Breast epithelium (tissue), 4 donors: ENCODE results near the gene IL12RB1. TPM values are rescaled to one million over a fixed set of nuclear protein-coding genes. Genes with fewer than 3 reads are reported as not detected.

Source experiments
- DNase-seq, 2 donors: peaks; one replicate each; pipeline ENCODE4 v3.0.0-alpha.2; 2019; ENCODE audit warnings: low spot score in 2 of 2
- H3K27ac ChIP-seq, 2 donors: fragments of 200-600 bp; sonication (generic) in 1 of 2; one replicate each; pipeline ENCODE4 v1.5.1; 2016 to 2019; ENCODE audit warnings: mild to moderate bottlenecking in 1 of 2
- H3K27me3 ChIP-seq, 2 donors: fragments of 200-600 bp; sonication (generic) in 1 of 2; one replicate each; pipeline versions ENCODE4 v1.5.1 to v1.6.0; 2017 to 2019; ENCODE audit warnings: control low read depth in 1 of 2, mild to moderate bottlenecking in 1 of 2
- H3K36me3 ChIP-seq: fragments of 200-600 bp; one replicate; pipeline ENCODE4 v1.5.1; 2019
- H3K4me1 ChIP-seq, 2 donors: fragments of 200-600 bp; sonication (generic); one replicate each; pipeline ENCODE4 v1.5.1; 2016 to 2019; ENCODE audit warnings: control low read depth in 1 of 2
- H3K4me3 ChIP-seq, 3 donors: fragments of 200-600 bp; sonication (generic); 1 replicate in 2 of 3; 2 replicates in 1 of 3; pipeline ENCODE4 v1.5.1; 2016 to 2019; ENCODE audit warnings: mild to moderate bottlenecking in 3 of 3, moderate library complexity in 2 of 3
- H3K9me3 ChIP-seq, 2 donors: fragments of 200-600 bp; sonication (generic) in 1 of 2; one replicate each; pipeline ENCODE4 v1.5.1; 2016 to 2019; ENCODE audit warnings: control low read depth in 1 of 2
- POLR2A ChIP-seq: fragments of 450-650 bp; IDR thresholded peaks from one replicate; pipeline ENCODE4 v1.6.1; 2016; ENCODE audit warnings: antibody characterized with exemption, mild to moderate bottlenecking, moderate library complexity
- POLR2AphosphoS5 ChIP-seq, 3 donors: sonication (generic); formaldehyde crosslinking; IDR thresholded peaks; one replicate each; pipeline ENCODE4 v1.6.1; 2017; ENCODE audit warnings: antibody characterized with exemption in 3 of 3
- intact Hi-C: fragments of 100-400 bp; cut with DNase I; formaldehyde crosslinking; loops from one replicate; pipeline ENCODE4 v1.15.1; 2023; ENCODE audit warnings: low total_unique reads
- total RNA-seq, 3 donors: library from RNA; depleted of rRNA; stranded (reverse); fragments of >200 nt; gene quantifications; one replicate each; pipeline ENCODE4 v1.1.0, GENCODE V29; 2016
- TF ChIP-seq, protein P1 (sequence below), 3 donors: fragments of 450-650 bp; IDR thresholded peaks; one replicate each; pipeline ENCODE4 v1.5.1; 2016 to 2017; ENCODE audit warnings: antibody characterized with exemption in 3 of 3, mild to moderate bottlenecking in 3 of 3, moderate library complexity in 3 of 3

The IL12RB1 gene
- total RNA-seq, 3 donors from 2014 or later: 0.98 to 2.1 (median 1.6) TPM

DNA sequence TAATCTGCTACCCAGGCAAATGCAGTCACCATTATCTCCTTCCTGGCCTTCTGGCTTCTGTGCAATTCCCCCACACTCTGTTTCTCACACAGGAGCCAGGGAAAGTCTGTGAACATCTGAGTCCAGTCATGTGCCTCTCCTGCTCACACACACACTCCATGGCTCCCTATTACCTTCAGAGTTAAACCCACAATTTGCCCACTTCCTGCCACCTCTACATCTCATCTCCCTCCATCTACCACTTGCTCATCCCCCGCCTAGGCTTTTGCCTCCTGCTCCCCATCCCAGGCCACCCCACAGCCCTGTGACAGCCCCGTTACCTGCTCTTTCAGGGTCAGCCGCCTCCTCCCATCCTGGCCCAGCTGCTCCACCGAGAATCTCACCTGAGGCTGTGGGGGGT is 13.5 kb downstream of the IL12RB1 start:
- TF ChIP-seq POLR2AphosphoS5 (IDR thresholded peaks at IDR 0.05) (no peak), POLR2A (no peak)
- TF ChIP-seq, protein P1, sequence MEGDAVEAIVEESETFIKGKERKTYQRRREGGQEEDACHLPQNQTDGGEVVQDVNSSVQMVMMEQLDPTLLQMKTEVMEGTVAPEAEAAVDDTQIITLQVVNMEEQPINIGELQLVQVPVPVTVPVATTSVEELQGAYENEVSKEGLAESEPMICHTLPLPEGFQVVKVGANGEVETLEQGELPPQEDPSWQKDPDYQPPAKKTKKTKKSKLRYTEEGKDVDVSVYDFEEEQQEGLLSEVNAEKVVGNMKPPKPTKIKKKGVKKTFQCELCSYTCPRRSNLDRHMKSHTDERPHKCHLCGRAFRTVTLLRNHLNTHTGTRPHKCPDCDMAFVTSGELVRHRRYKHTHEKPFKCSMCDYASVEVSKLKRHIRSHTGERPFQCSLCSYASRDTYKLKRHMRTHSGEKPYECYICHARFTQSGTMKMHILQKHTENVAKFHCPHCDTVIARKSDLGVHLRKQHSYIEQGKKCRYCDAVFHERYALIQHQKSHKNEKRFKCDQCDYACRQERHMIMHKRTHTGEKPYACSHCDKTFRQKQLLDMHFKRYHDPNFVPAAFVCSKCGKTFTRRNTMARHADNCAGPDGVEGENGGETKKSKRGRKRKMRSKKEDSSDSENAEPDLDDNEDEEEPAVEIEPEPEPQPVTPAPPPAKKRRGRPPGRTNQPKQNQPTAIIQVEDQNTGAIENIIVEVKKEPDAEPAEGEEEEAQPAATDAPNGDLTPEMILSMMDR (IDR thresholded peaks at IDR 0.05): no peak
- Histone ChIP-seq H3K9me3 (no peaks in the 10 kb centered on the region), H3K27ac (no peak overlapping the region), H3K4me3 (no peak overlapping the region), H3K36me3 (no peaks in the 10 kb centered on the region), H3K4me1 (no peaks in the 10 kb centered on the region), H3K27me3 (no peaks in the 10 kb centered on the region)
- intact Hi-C loops: no loop called here
- DNase-seq: no peak

DNA sequence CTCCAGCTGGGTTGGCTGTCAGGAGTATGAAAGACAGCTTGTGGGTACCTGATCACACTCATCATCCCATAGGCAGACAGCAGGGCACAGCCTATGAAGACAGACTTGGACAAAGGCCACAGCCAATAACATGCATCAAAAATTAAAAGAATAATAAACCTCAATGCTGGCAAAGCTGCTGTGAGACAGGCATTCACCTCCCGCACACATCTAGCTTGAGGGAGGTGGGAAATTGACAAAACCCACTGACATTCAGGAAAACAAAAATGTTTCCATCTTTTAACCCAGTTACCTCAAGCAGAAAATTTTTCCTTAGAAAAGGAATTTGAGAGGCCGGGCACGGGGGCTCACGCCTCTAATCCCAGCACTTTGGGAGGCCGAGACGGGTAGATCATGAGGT is 14.4 kb downstream of the IL12RB1 start:
- no peaks in the 10 kb centered on the region for H3K9me3 ChIP-seq
- H3K36me3 ChIP-seq: no peaks in the 10 kb centered on the region
- intact Hi-C loops: no loop called here
- H3K4me1 ChIP-seq: no peaks in the 10 kb centered on the region
- no peaks in the 10 kb centered on the region for H3K27me3 ChIP-seq
- TF ChIP-seq, protein P1 (IDR thresholded peaks at IDR 0.05): no peak
- TF ChIP-seq POLR2AphosphoS5 (IDR thresholded peaks at IDR 0.05): no peak
- TF ChIP-seq POLR2A: no peak
- H3K4me3 ChIP-seq: no peak overlapping the region
- H3K27ac ChIP-seq: no peak overlapping the region
- no peak for DNase-seq

DNA sequence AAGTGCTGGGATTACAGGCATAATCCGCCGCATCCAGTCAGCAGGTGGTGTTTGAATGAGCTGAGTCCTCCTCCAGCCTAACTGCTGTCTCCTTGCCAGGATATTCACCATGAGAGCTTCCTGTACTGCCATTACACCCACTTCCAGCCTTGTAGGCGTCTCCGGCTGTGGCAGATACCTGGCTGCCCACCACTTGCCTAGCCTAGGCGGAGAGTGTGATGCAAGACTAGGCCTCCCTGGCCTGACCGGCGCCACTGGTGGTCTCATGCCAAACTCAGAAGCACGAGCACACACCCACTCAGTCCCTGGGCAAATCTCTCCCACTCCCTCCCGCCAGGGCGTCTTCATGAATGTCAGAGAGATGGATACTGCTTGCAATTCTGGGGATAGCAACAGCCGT is 16.6 kb downstream of the IL12RB1 start:
- H3K9me3 ChIP-seq: no peaks in the 10 kb centered on the region
- intact Hi-C loops: no loop called here
- no peak for DNase-seq
- H3K4me3 ChIP-seq: no peak overlapping the region
- H3K27me3 ChIP-seq: no peaks in the 10 kb centered on the region
- H3K36me3 ChIP-seq: no peaks in the 10 kb centered on the region
- TF ChIP-seq, protein P1 (IDR thresholded peaks at IDR 0.05): no peak
- TF ChIP-seq POLR2AphosphoS5 (IDR thresholded peaks at IDR 0.05) (no peak), POLR2A (no peak)
- H3K27ac ChIP-seq: no peak overlapping the region
- H3K4me1 ChIP-seq: no peaks in the 10 kb centered on the region

DNA sequence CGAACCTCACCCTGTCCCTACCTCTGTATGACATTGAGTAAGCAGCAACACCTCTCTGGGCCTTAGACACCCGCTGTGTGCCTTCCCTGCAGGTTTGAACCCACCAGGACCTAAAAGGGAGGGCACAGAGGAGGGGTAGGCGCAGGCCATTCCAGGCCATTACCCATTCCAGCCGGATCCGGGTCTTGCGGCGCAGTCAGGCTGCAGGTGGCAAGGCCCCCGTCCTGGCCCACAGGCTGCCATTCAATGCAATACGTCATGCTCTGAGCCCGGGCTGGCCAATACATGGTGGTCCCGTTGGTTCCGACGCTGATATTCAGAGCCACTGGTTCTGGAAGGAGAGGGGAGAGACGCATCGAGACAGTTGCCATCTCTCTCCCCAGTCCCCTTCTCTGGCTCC is 17.4 kb downstream of the IL12RB1 start:
- Histone ChIP-seq H3K9me3 (no peaks in the 10 kb centered on the region), H3K36me3 (no peaks in the 10 kb centered on the region), H3K27me3 (no peaks in the 10 kb centered on the region), H3K4me1 (no peaks in the 10 kb centered on the region), H3K4me3 (no peak overlapping the region), H3K27ac (no peak overlapping the region)
- TF ChIP-seq, protein P1 (IDR thresholded peaks at IDR 0.05): no peak
- no peak for TF ChIP-seq POLR2A
- no peak for TF ChIP-seq POLR2AphosphoS5 (IDR thresholded peaks at IDR 0.05)
- no peak for DNase-seq
- intact Hi-C loops: no loop called here

GRCh38 chr19:18068395-18068794 is 18.3 kb downstream of the IL12RB1 start:
- DNase-seq: no peak
- no peak overlapping the region for H3K27ac ChIP-seq
- H3K4me1 ChIP-seq: no peaks in the 10 kb centered on the region
- H3K36me3 ChIP-seq: no peaks in the 10 kb centered on the region
- no peak overlapping the region for H3K4me3 ChIP-seq
- no peaks in the 10 kb centered on the region for H3K27me3 ChIP-seq
- TF ChIP-seq POLR2AphosphoS5 (IDR thresholded peaks at IDR 0.05): no peak
- H3K9me3 ChIP-seq: no peaks in the 10 kb centered on the region
- intact Hi-C loops: no loop called here

- intact Hi-C loops: no loop called here
- no peak for DNase-seq
- Histone ChIP-seq H3K36me3 (no peaks in the 10 kb centered on the region), H3K4me1 (no peaks in the 10 kb centered on the region), H3K27ac (no peak overlapping the region), H3K4me3 (no peak overlapping the region), H3K9me3 (no peaks in the 10 kb centered on the region), H3K27me3 (no peaks in the 10 kb centered on the region)
- TF ChIP-seq POLR2A (no peak), POLR2AphosphoS5 (IDR thresholded peaks at IDR 0.05) (no peak)
- TF ChIP-seq, protein P1 (IDR thresholded peaks at IDR 0.05): no peak
Observed at GRCh38 chr19:18065173-18065495, 21.6 kb downstream of the IL12RB1 start.
